HEK293T (cell line): Measurements from ENCODE around the gene TNNI3K.

Experiments used
- CTCF ChIA-PET: fragments of 350-600 bp; formaldehyde crosslinking; extraction: SDS; loops from one replicate; lab custom pipeline; 2021; ENCODE audit warnings: antibody characterized with exemption, inconsistent platforms; lab: Yijun Ruan, JAX
- POLR2A ChIA-PET: fragments of 350-600 bp; formaldehyde crosslinking; extraction: SDS; loops from one replicate; lab custom pipeline; 2020; ENCODE audit warnings: antibody characterized with exemption, inconsistent platforms; lab: Yijun Ruan, JAX
- DNase-seq: peaks from one replicate; pipeline ENCODE4 v3.0.0; 2012; ENCODE audit warnings: mixed read lengths; ENCODE audit errors: extremely low spot score
- ARNT ChIP-seq: fragments of 450-650 bp; IDR thresholded peaks from 2 replicates; pipeline ENCODE4 v1.6.1; 2017; ENCODE audit warnings: mild to moderate bottlenecking
- BHLHE40 ChIP-seq: fragments of 450-650 bp; IDR thresholded peaks from 2 replicates; pipeline ENCODE4 v1.6.1; 2016; ENCODE audit warnings: mild to moderate bottlenecking, moderate library complexity, borderline replicate concordance
- CTBP1 ChIP-seq: fragments of 450-650 bp; IDR thresholded peaks from 2 replicates; pipeline ENCODE4 v1.6.1; 2016; ENCODE audit warnings: borderline replicate concordance
- ELF4 ChIP-seq: fragments of 450-650 bp; IDR thresholded peaks from 2 replicates; pipeline ENCODE4 v1.6.1; 2017; ENCODE audit warnings: antibody characterized with exemption
- FOXA1 ChIP-seq: fragments of 450-650 bp; IDR thresholded peaks from 2 replicates; pipeline ENCODE4 v1.6.1; 2016; ENCODE audit warnings: mild to moderate bottlenecking
- FOXK2 ChIP-seq: fragments of 450-650 bp; IDR thresholded peaks from 2 replicates; pipeline ENCODE4 v1.6.1; 2016; ENCODE audit warnings: mild to moderate bottlenecking
- FOXM1 ChIP-seq: fragments of 450-650 bp; IDR thresholded peaks from 2 replicates; pipeline ENCODE4 v1.6.1; 2017; ENCODE audit warnings: mild to moderate bottlenecking, borderline replicate concordance
- HDGF ChIP-seq: fragments of 450-650 bp; IDR thresholded peaks from 2 replicates; pipeline ENCODE4 v1.6.1; 2017; ENCODE audit warnings: antibody characterized with exemption, borderline replicate concordance
- L3MBTL2 ChIP-seq: fragments of 450-650 bp; conservative IDR thresholded peaks from 2 replicates; pipeline ENCODE4 v1.6.1; 2016; ENCODE audit warnings: mild to moderate bottlenecking
- LEF1 ChIP-seq: fragments of 450-650 bp; IDR thresholded peaks from 2 replicates; pipeline ENCODE4 v1.6.1; 2017; ENCODE audit warnings: mild to moderate bottlenecking, borderline replicate concordance
- NFRKB ChIP-seq: fragments of 450-650 bp; IDR thresholded peaks from 2 replicates; pipeline ENCODE4 v1.6.1; 2016; ENCODE audit warnings: mild to moderate bottlenecking, moderate library complexity
- SP1 ChIP-seq: fragments of 450-650 bp; IDR thresholded peaks from 2 replicates; pipeline ENCODE4 v1.6.1; 2017
- SUZ12 ChIP-seq: fragments of 450-650 bp; IDR thresholded peaks from 2 replicates; pipeline ENCODE4 v1.6.1; 2016; ENCODE audit warnings: mild to moderate bottlenecking
- TARDBP ChIP-seq: fragments of 450-650 bp; IDR thresholded peaks from 2 replicates; pipeline ENCODE4 v1.6.1; 2016
- ZNF384 ChIP-seq: fragments of 450-650 bp; IDR thresholded peaks from 2 replicates; pipeline ENCODE4 v1.6.1; 2016
- TF ChIP-seq, protein P1 (sequence below): fragments of 450-650 bp; IDR thresholded peaks from 2 replicates; pipeline ENCODE4 v1.6.1; 2016

TNNI3K gene

DNA sequence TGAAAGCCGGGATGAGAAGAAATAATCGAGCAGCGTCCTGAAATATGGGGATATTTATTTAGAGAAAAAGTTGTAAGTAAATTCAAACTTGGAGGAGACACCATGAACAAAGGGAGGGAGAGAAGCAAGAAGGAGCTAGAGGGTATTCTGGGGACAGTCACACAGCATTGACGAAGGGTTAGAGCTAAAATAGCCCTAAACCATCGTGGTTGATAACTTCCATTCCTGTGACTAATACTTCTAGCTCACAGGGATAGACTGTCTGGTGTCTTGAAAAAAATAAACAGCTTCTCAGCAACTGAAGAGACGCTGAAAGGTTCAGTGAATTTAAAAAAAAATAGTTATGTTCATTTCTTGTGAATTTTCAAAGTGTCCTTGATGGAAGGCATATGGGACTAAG is 190.5 kb downstream of the TNNI3K start:
- TF ChIP-seq ZNF384 (no peak), L3MBTL2 (no peak), HDGF (no peak), CTBP1 (no peak), FOXA1 (no peak), FOXK2 (no peak), TARDBP (no peak), SUZ12 (no peak), FOXM1 (no peak), SP1 (no peak), NFRKB (no peak), ARNT (no peak), LEF1 (no peak), BHLHE40 (no peak), ELF4 (no peak)
- TF ChIP-seq, protein P1, sequence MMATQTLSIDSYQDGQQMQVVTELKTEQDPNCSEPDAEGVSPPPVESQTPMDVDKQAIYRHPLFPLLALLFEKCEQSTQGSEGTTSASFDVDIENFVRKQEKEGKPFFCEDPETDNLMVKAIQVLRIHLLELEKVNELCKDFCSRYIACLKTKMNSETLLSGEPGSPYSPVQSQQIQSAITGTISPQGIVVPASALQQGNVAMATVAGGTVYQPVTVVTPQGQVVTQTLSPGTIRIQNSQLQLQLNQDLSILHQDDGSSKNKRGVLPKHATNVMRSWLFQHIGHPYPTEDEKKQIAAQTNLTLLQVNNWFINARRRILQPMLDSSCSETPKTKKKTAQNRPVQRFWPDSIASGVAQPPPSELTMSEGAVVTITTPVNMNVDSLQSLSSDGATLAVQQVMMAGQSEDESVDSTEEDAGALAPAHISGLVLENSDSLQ, result no peak
- no peak for DNase-seq
- ChIA-PET CTCF (no interaction called here), POLR2A (no interaction called here)

DNA sequence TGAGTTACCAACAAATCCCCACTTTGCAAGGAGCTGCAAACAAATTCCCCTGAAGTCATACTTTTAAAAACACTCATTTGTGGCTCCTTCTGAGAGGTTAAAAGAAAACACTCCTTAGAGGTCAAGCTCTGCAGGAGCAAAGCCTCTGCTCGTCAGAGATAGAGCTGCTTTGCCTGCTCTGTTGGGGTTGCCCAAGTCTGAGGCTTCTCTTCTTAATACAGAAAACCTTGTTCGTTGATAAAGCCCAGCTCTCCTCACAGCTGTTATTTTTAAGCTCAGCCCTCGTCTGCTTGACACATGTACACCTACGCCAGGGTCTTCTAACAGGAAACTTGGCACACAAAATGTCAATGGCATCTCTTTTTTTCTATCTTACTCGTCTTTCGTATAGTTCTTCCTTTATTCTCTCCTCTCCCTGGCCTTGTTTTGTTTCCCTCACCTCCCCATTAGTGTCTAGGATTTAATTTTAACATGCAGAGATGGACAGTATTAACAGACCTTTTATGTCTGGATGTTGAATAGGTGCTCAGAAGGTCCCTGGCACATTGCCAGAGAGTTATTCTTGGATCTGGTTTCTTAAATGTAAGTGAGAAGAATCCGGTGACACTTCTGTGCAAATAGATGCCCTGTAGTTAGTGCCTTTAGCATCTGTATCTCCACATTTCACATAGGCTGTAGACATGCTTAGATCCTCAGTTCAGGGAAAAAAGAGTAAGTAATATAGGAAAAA is 191.2 kb downstream of the TNNI3K start:
- ChIA-PET POLR2A (no interaction called here), CTCF (no interaction called here)
- DNase-seq, result no peak
- TF ChIP-seq BHLHE40 (no peak), TARDBP (no peak), ELF4 (no peak), FOXK2 (no peak), SUZ12 (no peak), FOXA1 (no peak)

DNA sequence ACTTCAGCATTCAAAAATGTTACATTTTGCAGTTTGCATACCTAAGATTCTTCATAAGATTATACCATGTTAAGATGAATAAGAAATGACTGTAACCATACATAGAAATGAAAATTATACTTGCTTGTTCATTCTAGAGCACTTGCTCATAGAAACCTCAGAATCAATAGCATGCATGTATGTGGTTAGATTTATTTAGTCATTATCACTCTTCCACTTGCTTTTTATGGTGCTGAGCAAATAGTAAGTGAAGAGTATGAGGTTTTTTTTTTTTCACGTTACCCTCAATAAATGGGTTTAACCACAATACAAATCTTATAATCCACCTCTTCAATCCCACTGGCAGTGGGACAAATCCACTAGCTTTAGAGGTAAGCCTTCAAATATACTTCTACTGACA is 192.5 kb downstream of the TNNI3K start:
- DNase-seq, result no peak
- ChIA-PET POLR2A (no interaction called here), CTCF (no interaction called here)
- TF ChIP-seq SUZ12, result no peak
- no peak for TF ChIP-seq L3MBTL2
- no peak for TF ChIP-seq TARDBP
- TF ChIP-seq NFRKB, result no peak
- no peak for TF ChIP-seq FOXK2
- TF ChIP-seq LEF1, result no peak
- no peak for TF ChIP-seq HDGF

DNA sequence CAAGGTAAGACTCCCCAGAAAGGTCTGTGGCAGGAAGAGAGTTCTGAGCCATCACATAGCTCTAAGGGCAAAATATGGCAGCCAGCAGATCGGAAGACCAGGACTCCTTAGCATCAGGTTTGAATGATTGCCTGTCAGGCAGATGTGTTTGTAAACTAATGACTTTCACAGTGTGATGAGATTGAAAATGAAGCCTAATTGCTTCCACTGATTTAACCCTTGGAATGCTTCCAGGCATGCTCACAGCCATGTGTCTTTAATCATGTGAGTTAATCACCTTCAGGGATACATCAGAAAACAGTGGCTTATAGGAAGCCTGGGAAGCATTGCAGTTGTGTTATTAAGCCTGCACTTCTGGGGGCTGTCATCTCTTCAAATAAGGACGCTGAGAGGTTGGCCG is 194.4 kb downstream of the TNNI3K start:
- TF ChIP-seq L3MBTL2, result no peak
- TF ChIP-seq SUZ12, result no peak
- TF ChIP-seq FOXA1, result no peak
- no peak for TF ChIP-seq ZNF384
- no peak for TF ChIP-seq LEF1
- TF ChIP-seq, protein P1, result no peak
- TF ChIP-seq FOXM1, result no peak
- no peak for TF ChIP-seq CTBP1
- TF ChIP-seq ELF4, result no peak
- TF ChIP-seq ARNT, result no peak
- TF ChIP-seq HDGF, result no peak
- TF ChIP-seq SP1, result no peak
- TF ChIP-seq FOXK2, result no peak
- TF ChIP-seq NFRKB, result no peak
- no peak for TF ChIP-seq BHLHE40
- TF ChIP-seq TARDBP, result no peak
- ChIA-PET POLR2A (no interaction called here), CTCF (no interaction called here)
- no peak for DNase-seq

DNA sequence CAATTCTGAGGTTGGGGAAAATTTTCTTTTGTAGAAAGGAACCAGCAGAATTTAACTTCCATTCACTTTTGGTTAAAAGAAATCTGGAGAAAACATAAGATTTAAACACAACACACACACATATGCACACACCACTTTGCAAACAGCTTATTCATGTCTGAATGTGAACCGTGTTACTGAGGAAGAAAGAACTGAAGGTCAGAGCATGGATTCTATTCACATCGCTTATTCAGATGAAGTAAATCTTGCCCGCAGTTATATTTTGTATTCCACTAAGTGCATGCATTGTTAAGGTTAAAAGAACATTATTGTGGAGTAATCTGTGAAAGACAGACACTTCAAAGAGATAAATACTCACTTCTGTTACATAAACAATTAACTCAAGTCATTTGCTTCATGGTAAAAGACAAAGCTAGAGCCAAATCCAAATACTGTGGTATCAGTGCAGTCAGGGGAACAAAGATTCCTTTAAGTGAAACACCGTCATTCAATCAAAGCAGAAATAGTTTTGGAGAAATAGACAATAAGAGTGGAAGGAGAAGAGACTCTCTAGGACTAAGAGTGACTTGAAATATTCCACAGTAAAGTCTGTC is 195.3 kb downstream of the TNNI3K start:
- DNase-seq, result no peak
- CTCF ChIA-PET, result no interaction called here
- no peak for TF ChIP-seq ZNF384
- TF ChIP-seq NFRKB, result no peak
- TF ChIP-seq CTBP1, result no peak
- TF ChIP-seq FOXA1, result no peak
- TF ChIP-seq LEF1, result no peak
- TF ChIP-seq ARNT, result no peak
- TF ChIP-seq, protein P1, result no peak
- TF ChIP-seq SUZ12, result no peak
- no peak for TF ChIP-seq FOXK2
- no peak for TF ChIP-seq BHLHE40
- POLR2A ChIA-PET, result no interaction called here

DNA sequence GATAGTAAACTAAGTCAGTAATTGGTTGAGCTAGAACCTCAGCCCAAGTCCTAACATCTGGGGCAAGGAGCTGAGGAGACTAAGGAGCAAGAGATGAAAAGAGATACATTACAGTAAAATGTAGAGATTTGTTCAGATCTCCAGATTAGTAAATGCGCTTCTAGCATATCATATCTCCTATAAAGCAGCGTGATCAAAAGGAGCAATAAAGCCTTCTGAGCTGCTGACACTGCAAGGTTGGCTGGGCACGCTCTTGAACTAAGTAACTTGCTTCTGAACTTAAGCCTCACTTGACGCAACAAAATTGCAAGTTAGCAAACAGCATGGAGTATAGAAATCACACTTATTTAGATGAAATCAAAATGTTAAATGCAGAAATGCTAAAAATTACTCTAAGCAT is 196.3 kb downstream of the TNNI3K start:
- DNase-seq, result peak; percentile 14
- ChIA-PET POLR2A (no interaction called here), CTCF (no interaction called here)
- TF ChIP-seq FOXA1, result no peak
- no peak for TF ChIP-seq SUZ12
- TF ChIP-seq CTBP1, result no peak
- TF ChIP-seq L3MBTL2, result no peak
- no peak for TF ChIP-seq TARDBP
- TF ChIP-seq HDGF, result no peak
- no peak for TF ChIP-seq BHLHE40
- TF ChIP-seq, protein P1, result no peak
- no peak for TF ChIP-seq ELF4
- no peak for TF ChIP-seq SP1
